H9 (cell line): ENCODE measurements around the gene ERC2. TPM values are rescaled to one million over a fixed set of nuclear protein-coding genes. Genes with fewer than 3 reads are reported as not detected.

Experiments used
- DNase-seq: peaks from one replicate; pipeline ENCODE4 v3.0.0-alpha.2; 2017
- H2AFZ ChIP-seq: one replicate; pipeline ENCODE4 v1.6.1; 2013; ENCODE audit warnings: mild to moderate bottlenecking, low read length, control low read depth, moderate library complexity
- H2AK5ac ChIP-seq: 2 replicates; pipeline ENCODE4 v1.6.1; 2013; ENCODE audit warnings: low read length, control low read depth, mixed read lengths; ENCODE audit not compliant: insufficient read length
- H2BK120ac ChIP-seq: one replicate; pipeline ENCODE4 v1.6.1; 2013; ENCODE audit warnings: low read depth, mild to moderate bottlenecking, low read length, control low read depth, inconsistent platforms; ENCODE audit not compliant: poor library complexity, severe bottlenecking
- H2BK12ac ChIP-seq: 2 replicates; pipeline ENCODE4 v1.6.1; 2013; ENCODE audit warnings: low read length, control low read depth, mixed read lengths, low read depth; ENCODE audit not compliant: insufficient read length
- H2BK15ac ChIP-seq: 2 replicates; pipeline ENCODE4 v1.6.1; 2013; ENCODE audit warnings: low read depth, low read length, control low read depth
- H2BK20ac ChIP-seq: one replicate; pipeline ENCODE4 v1.6.1; 2013; ENCODE audit warnings: low read depth, mild to moderate bottlenecking, low read length, control low read depth, inconsistent platforms; ENCODE audit not compliant: poor library complexity, severe bottlenecking
- H2BK5ac ChIP-seq: 2 replicates; pipeline ENCODE4 v1.6.1; 2013; ENCODE audit warnings: low read length, control low read depth, mixed read lengths; ENCODE audit not compliant: insufficient read length
- H3K14ac ChIP-seq: 2 replicates; pipeline ENCODE4 v1.6.1; 2013; ENCODE audit warnings: low read length, control low read depth; ENCODE audit not compliant: insufficient read depth
- H3K18ac ChIP-seq: 2 replicates; pipeline ENCODE4 v1.6.1; 2013; ENCODE audit warnings: low read depth, mild to moderate bottlenecking, mixed read lengths, low read length, control low read depth; ENCODE audit not compliant: insufficient read length
- H3K23ac ChIP-seq: 2 replicates; pipeline ENCODE4 v1.6.1; 2013; ENCODE audit warnings: low read length, control low read depth, mixed read lengths, low read depth; ENCODE audit not compliant: insufficient read length
- H3K23me2 ChIP-seq: 2 replicates; pipeline ENCODE4 v1.6.1; 2013; ENCODE audit warnings: low read depth, mild to moderate bottlenecking, mixed read lengths, low read length, control low read depth; ENCODE audit not compliant: insufficient read length, poor library complexity, severe bottlenecking
- H3K27ac ChIP-seq: 2 replicates; pipeline ENCODE4 v1.5.1; 2013; ENCODE audit warnings: low read length, control low read depth, mixed read lengths, low read depth; ENCODE audit not compliant: insufficient read length
- H3K27me3 ChIP-seq: 2 replicates; pipeline ENCODE4 v1.6.1; 2013; ENCODE audit warnings: low read length, control low read depth, inconsistent platforms; ENCODE audit not compliant: insufficient read depth
- H3K4ac ChIP-seq: 2 replicates; pipeline ENCODE4 v1.6.1; 2013; ENCODE audit warnings: low read depth, mild to moderate bottlenecking, control low read depth, inconsistent platforms, low read length, moderate library complexity
- H3K4me1 ChIP-seq: 2 replicates; pipeline ENCODE4 v1.6.1; 2013; ENCODE audit warnings: low read length, control low read depth, inconsistent platforms; ENCODE audit not compliant: insufficient read depth
- H3K4me2 ChIP-seq: 2 replicates; pipeline ENCODE4 v1.6.1; 2013; ENCODE audit warnings: low read length, control low read depth, mixed read lengths; ENCODE audit not compliant: insufficient read length, insufficient read depth
- H3K56ac ChIP-seq: 2 replicates; pipeline ENCODE4 v1.6.1; 2013; ENCODE audit warnings: low read depth, mild to moderate bottlenecking, mixed read lengths, low read length, control low read depth; ENCODE audit not compliant: insufficient read length
- H3K79me1 ChIP-seq: 2 replicates; pipeline ENCODE4 v1.6.1; 2013; ENCODE audit warnings: low read depth, mild to moderate bottlenecking, moderate library complexity, low read length, control low read depth, inconsistent platforms; ENCODE audit not compliant: insufficient read depth, poor library complexity, severe bottlenecking
- H3K79me2 ChIP-seq: 2 replicates; pipeline ENCODE4 v1.6.1; 2013; ENCODE audit warnings: low read length, control low read depth, inconsistent platforms; ENCODE audit not compliant: insufficient read depth
- H3K9ac ChIP-seq: 2 replicates; pipeline ENCODE4 v1.6.1; 2013; ENCODE audit warnings: low read length, control low read depth, mixed read lengths; ENCODE audit not compliant: insufficient read length; ENCODE audit errors: extremely low read depth
- H3K9me3 ChIP-seq: one replicate; pipeline ENCODE4 v1.6.1; 2013; ENCODE audit warnings: low read depth, low read length, inconsistent platforms; ENCODE audit not compliant: control insufficient read depth
- H3T11ph ChIP-seq: one replicate; pipeline ENCODE4 v1.6.1; 2013; ENCODE audit warnings: mild to moderate bottlenecking, low read length, control low read depth, inconsistent platforms
- H4K20me1 ChIP-seq: one replicate; pipeline ENCODE4 v1.6.1; 2013; ENCODE audit not compliant: control insufficient read depth, insufficient read length, insufficient read depth
- H4K5ac ChIP-seq: 2 replicates; pipeline ENCODE4 v1.6.1; 2013; ENCODE audit warnings: low read depth, mild to moderate bottlenecking, mixed read lengths, low read length, control low read depth; ENCODE audit not compliant: insufficient read length
- H4K8ac ChIP-seq: replicated peaks from 2 replicates; pipeline ENCODE4 v1.6.1; 2013; ENCODE audit warnings: low read length, control low read depth, mixed read lengths, low read depth; ENCODE audit not compliant: insufficient read length
- H4K91ac ChIP-seq: 2 replicates; pipeline ENCODE4 v1.6.1; 2013; ENCODE audit warnings: low read depth, mild to moderate bottlenecking, moderate library complexity, mixed read lengths, low read length, control low read depth; ENCODE audit not compliant: insufficient read length
- H3K27ac Mint-ChIP-seq, 3 experiments: 2 replicates in 2 of 3; 3 replicates in 1 of 3; pipeline ENCODE4 v1.8.0; 2020 to 2021; ENCODE audit warnings: mixed read lengths in 3 of 3, mild to moderate bottlenecking in 1 of 3, moderate library complexity in 1 of 3
- H3K27me3 Mint-ChIP-seq: 2 replicates; pipeline ENCODE4 v1.8.0; 2021; ENCODE audit warnings: low read depth, mild to moderate bottlenecking, moderate library complexity, mixed read lengths
- H3K36me3 Mint-ChIP-seq, 3 experiments: 2 replicates in 2 of 3; 3 replicates in 1 of 3; pipeline ENCODE4 v1.8.0; 2020 to 2021; ENCODE audit warnings: low read depth in 3 of 3, mixed read lengths in 3 of 3; ENCODE audit not compliant: insufficient read depth in 1 of 3
- H3K4me1 Mint-ChIP-seq, 2 experiments: 2 replicates each; pipeline ENCODE4 v1.8.0; 2020; ENCODE audit warnings: mixed read lengths in 2 of 2
- H3K4me3 Mint-ChIP-seq, 2 experiments: 2 replicates in 1 of 2; 3 replicates in 1 of 2; pipeline ENCODE4 v1.8.0; 2020 to 2021; ENCODE audit warnings: mild to moderate bottlenecking in 2 of 2, mixed read lengths in 2 of 2, moderate library complexity in 1 of 2
- H3K9me3 Mint-ChIP-seq, 2 experiments: 2 replicates in 1 of 2; 3 replicates in 1 of 2; pipeline ENCODE4 v1.8.0; 2020; ENCODE audit warnings: mild to moderate bottlenecking in 2 of 2, mixed read lengths in 2 of 2, moderate library complexity in 1 of 2
- WGBS: extraction: QIAGEN DNeasy Blood & Tissue Kit; methylation state at CpG from one replicate; pipeline ENCODE4 v1.1.7; 2013; ENCODE audit warnings: missing lambda C conversion rate, low lambda C conversion rate, mixed read lengths; ENCODE audit not compliant: insufficient read length; ENCODE audit errors: extremely low coverage; 5-methylcytosine and 5-hydroxymethylcytosine counted together
- total RNA-seq: library from RNA; stranded (reverse); gene quantifications from 2 replicates; pipeline ENCODE4 v1.2.1, GENCODE V29; 2021
- TF ChIP-seq, protein P1 (sequence below): fragments of 200-600 bp; sonication (generic); conservative IDR thresholded peaks from 3 replicates; pipeline ENCODE4 v1.8.0; 2021; ENCODE audit warnings: antibody characterized with exemption, mild to moderate bottlenecking

The ERC2 gene
- total RNA-seq, 1 experiment from 2014 or later = 15.4 TPM

DNA sequence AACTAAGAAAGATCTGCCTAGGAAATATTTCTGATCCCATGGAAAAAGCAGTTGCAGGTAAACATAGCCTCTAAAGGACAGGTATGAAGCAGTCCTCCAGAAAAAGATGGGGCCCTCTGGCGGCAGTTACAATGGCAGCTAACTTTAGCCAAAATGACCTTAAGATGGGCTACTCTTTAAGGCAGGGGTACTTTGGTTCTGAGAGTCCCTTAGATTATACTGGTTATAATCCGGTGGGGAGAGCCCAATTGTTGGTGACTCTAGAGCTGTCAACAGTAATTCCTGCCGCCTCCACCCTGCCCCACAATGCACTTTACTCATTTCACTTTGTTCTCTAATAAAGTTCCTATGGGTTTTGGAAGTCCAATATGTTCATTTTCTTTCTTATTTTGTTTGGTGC is 568.4 kb downstream of the ERC2 start:
- H3K9ac ChIP-seq = no peak overlapping the region
- H4K5ac ChIP-seq = no peak overlapping the region
- Mint-ChIP-seq H3K9me3 (no peaks in the 10 kb centered on the region), H3K4me3 (no peak overlapping the region), H3K4me1 (peaks cover 11 to 19% of the 10 kb centered on the region in 2 experiments), H3K36me3 (no peaks in the 10 kb centered on the region; a peak in 1 of 7 replicates), H3K27ac (no peak overlapping the region), H3K27me3 (no peaks in the 10 kb centered on the region)
- H3K4me2 ChIP-seq = no peak overlapping the region
- H3K9me3 ChIP-seq = no peaks in the 10 kb centered on the region
- no peak overlapping the region for H2BK15ac ChIP-seq
- H4K20me1 ChIP-seq = no peaks in the 10 kb centered on the region
- no peaks in the 10 kb centered on the region for H3K79me1 ChIP-seq
- H3K27me3 ChIP-seq = no peaks in the 10 kb centered on the region
- no peaks in the 10 kb centered on the region for H3K79me2 ChIP-seq
- H2BK5ac ChIP-seq = no peak overlapping the region
- no CpG with 5 or more reads among the region's 3 CpGs for WGBS
- H3K27ac ChIP-seq = no peak overlapping the region
- TF ChIP-seq, protein P1, sequence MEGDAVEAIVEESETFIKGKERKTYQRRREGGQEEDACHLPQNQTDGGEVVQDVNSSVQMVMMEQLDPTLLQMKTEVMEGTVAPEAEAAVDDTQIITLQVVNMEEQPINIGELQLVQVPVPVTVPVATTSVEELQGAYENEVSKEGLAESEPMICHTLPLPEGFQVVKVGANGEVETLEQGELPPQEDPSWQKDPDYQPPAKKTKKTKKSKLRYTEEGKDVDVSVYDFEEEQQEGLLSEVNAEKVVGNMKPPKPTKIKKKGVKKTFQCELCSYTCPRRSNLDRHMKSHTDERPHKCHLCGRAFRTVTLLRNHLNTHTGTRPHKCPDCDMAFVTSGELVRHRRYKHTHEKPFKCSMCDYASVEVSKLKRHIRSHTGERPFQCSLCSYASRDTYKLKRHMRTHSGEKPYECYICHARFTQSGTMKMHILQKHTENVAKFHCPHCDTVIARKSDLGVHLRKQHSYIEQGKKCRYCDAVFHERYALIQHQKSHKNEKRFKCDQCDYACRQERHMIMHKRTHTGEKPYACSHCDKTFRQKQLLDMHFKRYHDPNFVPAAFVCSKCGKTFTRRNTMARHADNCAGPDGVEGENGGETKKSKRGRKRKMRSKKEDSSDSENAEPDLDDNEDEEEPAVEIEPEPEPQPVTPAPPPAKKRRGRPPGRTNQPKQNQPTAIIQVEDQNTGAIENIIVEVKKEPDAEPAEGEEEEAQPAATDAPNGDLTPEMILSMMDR = peak; percentile 73
- H3K4ac ChIP-seq = no peak overlapping the region
- peak; percentile 50 for DNase-seq
- no peaks in the 10 kb centered on the region for H3K23me2 ChIP-seq
- H2BK20ac ChIP-seq = no peak overlapping the region
- no peak overlapping the region for H4K8ac ChIP-seq
- H3K56ac ChIP-seq = no peak overlapping the region
- H4K91ac ChIP-seq = no peak overlapping the region
- no peak overlapping the region for H3T11ph ChIP-seq
- no peak overlapping the region for H3K23ac ChIP-seq
- H2BK120ac ChIP-seq = no peak overlapping the region
- H3K14ac ChIP-seq = no peak overlapping the region
- H3K4me1 ChIP-seq = no peaks in the 10 kb centered on the region
- H3K18ac ChIP-seq = no peak overlapping the region
- no peak overlapping the region for H2AK5ac ChIP-seq
- H2BK12ac ChIP-seq = no peak overlapping the region
- no peak overlapping the region for H2AFZ ChIP-seq
